PC-9 (cell line): ENCODE results near the gene PRSS23. TPM values are rescaled to one million over a fixed set of nuclear protein-coding genes. Genes with fewer than 3 reads are reported as not detected.

Source experiments
- BruUV-seq: library from RNA; stranded (reverse); fragments of 400-500 nt; replicated peaks from 2 replicates; lab custom pipeline; 2021; lab: Mats Ljungman, UMichigan
- CTCF ChIA-PET: fragments of 300-600 bp; sonication (Branson Sonifier 250); formaldehyde crosslinking; loops from one replicate; lab custom pipeline; 2022; ENCODE audit warnings: antibody characterized with exemption; lab: Charles Lee
- POLR2A ChIA-PET: fragments of 300-600 bp; sonication (Branson Sonifier 250); formaldehyde crosslinking; loops from one replicate; lab custom pipeline; 2022; ENCODE audit warnings: antibody characterized with exemption; ENCODE audit not compliant: unreplicated experiment; lab: Charles Lee
- DNase-seq, 2 experiments: peaks; one replicate each; pipeline versions ENCODE4 v3.0.0 to v3.0.0-alpha.2; 2015 to 2022; ENCODE audit warnings: mixed read lengths in 1 of 2
- H2AFZ ChIP-seq: fragments of 200-600 bp; sonication (generic); 2 replicates; pipeline ENCODE4 v1.8.1; 2017; ENCODE audit warnings: antibody characterized with exemption
- H3F3A ChIP-seq: fragments of 200-600 bp; sonication (generic); 2 replicates; pipeline ENCODE4 v1.8.1; 2017; ENCODE audit warnings: antibody characterized with exemption, mild to moderate bottlenecking, low read depth; ENCODE audit not compliant: insufficient read depth
- H3K27ac ChIP-seq: fragments of 200-600 bp; sonication (generic); 2 replicates; pipeline ENCODE4 v1.6.1; 2016; ENCODE audit warnings: mixed run types
- H3K27me3 ChIP-seq: fragments of 200-600 bp; sonication (generic); 2 replicates; pipeline ENCODE4 v1.6.1; 2016; ENCODE audit warnings: low read depth, mixed run types; ENCODE audit not compliant: insufficient read depth
- H3K36me3 ChIP-seq: fragments of 200-600 bp; sonication (generic); 2 replicates; pipeline ENCODE4 v1.6.1; 2016; ENCODE audit warnings: low read depth, mixed run types
- H3K4me1 ChIP-seq: fragments of 200-600 bp; sonication (generic); replicated peaks from 2 replicates; pipeline ENCODE4 v1.6.1; 2016; ENCODE audit warnings: mixed run types; ENCODE audit not compliant: insufficient read depth
- H3K4me2 ChIP-seq: fragments of 200-600 bp; sonication (generic); 2 replicates; pipeline ENCODE4 v1.6.1; 2017; ENCODE audit warnings: mixed run types
- H3K4me3 ChIP-seq: fragments of 200-600 bp; sonication (generic); 2 replicates; pipeline ENCODE4 v1.6.1; 2016; ENCODE audit warnings: mixed run types
- H3K79me2 ChIP-seq: fragments of 200-600 bp; sonication (generic); 2 replicates; pipeline ENCODE4 v1.6.1; 2017; ENCODE audit warnings: low read depth, mixed run types
- H3K9me2 ChIP-seq: fragments of 200-600 bp; sonication (generic); 2 replicates; pipeline ENCODE4 v1.8.1; 2017; ENCODE audit warnings: mild to moderate bottlenecking; ENCODE audit not compliant: insufficient read depth
- H3K9me3 ChIP-seq: fragments of 200-600 bp; sonication (generic); 2 replicates; pipeline ENCODE4 v1.8.1; 2016; ENCODE audit warnings: low read depth; ENCODE audit not compliant: insufficient read depth
- H4K20me1 ChIP-seq: fragments of 200-600 bp; sonication (generic); 2 replicates; pipeline ENCODE4 v1.8.1; 2017; ENCODE audit not compliant: insufficient read depth
- CTCF ChIP-seq: fragments of 200-600 bp; sonication (generic); conservative IDR thresholded peaks from 2 replicates; pipeline ENCODE4 v1.6.1; 2017; ENCODE audit warnings: mixed run types, antibody characterized with exemption, mild to moderate bottlenecking, moderate library complexity
- EZH2 ChIP-seq: fragments of 200-600 bp; sonication (generic); IDR thresholded peaks from 2 replicates; pipeline ENCODE4 v1.8.0; 2017; ENCODE audit warnings: antibody characterized with exemption, low read depth
- intact Hi-C: fragments of 100-400 bp; cut with micrococcal nuclease; formaldehyde crosslinking; loops from one replicate; pipeline ENCODE4 v1.10.0; 2022; ENCODE audit not compliant: unreplicated experiment
- total RNA-seq: library from RNA; stranded (reverse); gene quantifications from 2 replicates; pipeline ENCODE4 v1.2.3, GENCODE V29; 2021

PRSS23 gene
- total RNA-seq, 1 experiment from 2014 or later, result 235 TPM

DNA sequence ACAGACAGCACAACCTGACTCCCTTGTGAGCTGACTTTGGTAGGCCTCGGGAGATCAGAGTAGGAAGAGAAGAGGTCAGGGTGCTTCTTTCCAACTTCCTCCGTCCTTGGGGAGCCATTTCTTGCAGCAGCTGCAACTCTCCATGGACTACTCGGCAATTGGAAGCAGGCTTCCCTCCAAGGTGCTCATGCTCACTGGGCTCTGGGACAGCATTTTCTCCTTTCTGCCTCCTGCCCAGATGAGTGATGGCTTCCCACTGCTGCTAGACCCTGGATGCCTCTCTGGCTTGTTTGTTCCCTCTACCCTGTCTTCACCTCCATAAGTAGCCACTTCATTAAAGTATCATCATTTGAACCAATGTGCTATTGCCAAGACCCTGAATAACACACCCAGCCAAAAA lies 8.2 kb upstream of the PRSS23 start:
- CTCF ChIA-PET, result interaction anchor here (0.6 kb wide), 1 partner anchor 147 kb away, joined by 5 read pairs; no protein-coding TSS in a partner anchor
- POLR2A ChIA-PET, result no interaction called here
- H3F3A ChIP-seq, result peaks cover 22% of the 10 kb centered on the region
- H3K4me2 ChIP-seq, result no peak overlapping the region
- no peaks in the 10 kb centered on the region for H3K79me2 ChIP-seq
- no TSS peak for BruUV-seq
- DNase-seq, result peak in 1 of 2 experiments; percentile 31
- 0 out of 2 replicates have a peak, but pooled peaks cover 3% of the 10 kb centered on the region for H3K9me3 ChIP-seq
- no peak overlapping the region for H2AFZ ChIP-seq
- H4K20me1 ChIP-seq, result no peaks in the 10 kb centered on the region
- no peaks in the 10 kb centered on the region for H3K36me3 ChIP-seq
- H3K27me3 ChIP-seq, result no peaks in the 10 kb centered on the region
- peaks cover 34% of the 10 kb centered on the region for H3K4me1 ChIP-seq
- no peak overlapping the region for H3K4me3 ChIP-seq
- intact Hi-C loops, result no loop called here
- no peak overlapping the region for H3K27ac ChIP-seq
- peaks cover 4% of the 10 kb centered on the region; the same call in 1 of the 2 replicates for H3K9me2 ChIP-seq
- TF ChIP-seq EZH2, result no peak
- no peak for TF ChIP-seq CTCF

- no TSS peak for BruUV-seq
- 0 out of 2 replicates have a peak, but pooled peaks cover 3% of the 10 kb centered on the region for H3K9me3 ChIP-seq
- H3K79me2 ChIP-seq, result no peaks in the 10 kb centered on the region
- no peak overlapping the region for H3K4me3 ChIP-seq
- H3F3A ChIP-seq, result peaks cover 22% of the 10 kb centered on the region
- no peaks in the 10 kb centered on the region for H3K36me3 ChIP-seq
- H3K9me2 ChIP-seq, result peaks cover 4% of the 10 kb centered on the region; the same call in 1 of the 2 replicates
- H3K4me1 ChIP-seq, result peaks cover 34% of the 10 kb centered on the region
- no peaks in the 10 kb centered on the region for H3K27me3 ChIP-seq
- H3K27ac ChIP-seq, result no peak overlapping the region
- POLR2A ChIA-PET, result no interaction called here
- CTCF ChIA-PET, result interaction anchor here (0.6 kb wide), 1 partner anchor 19 kb away, joined by 3 read pairs; no protein-coding TSS in a partner anchor
- no peak for TF ChIP-seq EZH2
- TF ChIP-seq CTCF, result no peak
- no peak overlapping the region for H3K4me2 ChIP-seq
- H2AFZ ChIP-seq, result no peak overlapping the region
- intact Hi-C loops, result no loop called here
- no peaks in the 10 kb centered on the region for H4K20me1 ChIP-seq
- DNase-seq, result no peak
These were observed 7.0 kb upstream of the PRSS23 start for GRCh38 chr11:86793307-86793706.

DNA sequence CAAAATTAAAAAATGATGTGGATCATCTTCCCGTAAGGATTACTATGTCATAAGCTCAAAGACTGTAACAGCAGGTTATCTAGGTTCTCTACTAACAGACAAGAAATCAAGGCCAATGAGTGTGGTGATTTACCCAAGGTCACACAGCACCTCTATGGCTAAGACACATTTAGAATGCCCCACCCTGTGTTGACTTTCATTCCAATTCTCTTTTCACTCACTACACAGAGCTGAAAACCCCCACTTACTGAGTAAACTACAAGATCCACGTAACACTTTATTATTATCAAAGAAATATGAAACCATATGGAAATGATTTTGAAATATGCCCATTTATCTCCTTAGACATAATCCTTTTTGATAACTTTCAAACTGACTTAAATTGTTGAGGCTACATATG lies 4.8 kb upstream of the PRSS23 start:
- Histone ChIP-seq H3K4me3 (no peak overlapping the region), H3K4me2 (no peak overlapping the region), H3K9me2 (peaks cover 4% of the 10 kb centered on the region; the same call in 1 of the 2 replicates), H3K4me1 (peaks cover 34% of the 10 kb centered on the region), H3K27me3 (no peaks in the 10 kb centered on the region), H3K79me2 (peaks cover under 1% of the 10 kb centered on the region; the same call in 1 of the 2 replicates), H3K9me3 (no peaks in the 10 kb centered on the region), H2AFZ (no peak overlapping the region), H3K27ac (peak overlapping the region; percentile 34), H3F3A (peaks cover 23% of the 10 kb centered on the region; the same call in 1 of the 2 replicates), H4K20me1 (no peaks in the 10 kb centered on the region), H3K36me3 (no peaks in the 10 kb centered on the region)
- intact Hi-C loops, result no loop called here
- TF ChIP-seq EZH2 (no peak), CTCF (no peak)
- POLR2A ChIA-PET, result interaction anchor here (0.6 kb wide), 1 partner anchor 241 kb away, joined by 4 read pairs; no protein-coding TSS in a partner anchor
- CTCF ChIA-PET, result no interaction called here
- no peak for DNase-seq
- no TSS peak for BruUV-seq
